ENCODE data around the gene SLC9A3. TPM values are rescaled to one million over a fixed set of nuclear protein-coding genes. Genes with fewer than 3 reads are reported as not detected.

Gene SLC9A3
- total RNA-seq, 4 donors from 2014 or later = 5.9 to 8.2 (median 7.6) TPM

GRCh38 chr5:446066-446882 lies 78.0 kb downstream of the SLC9A3 start:
- no peak for DNase-seq
- no peak overlapping the region for H3K4me3 ChIP-seq (replicated peaks in 1 of 3)
- 87 to 90% methylated on average over 17 to 19 of the region's 19 CpGs for WGBS, 2 donors
- peaks cover 29 to 38% of the 10 kb centered on the region in 2 donors for H3K36me3 ChIP-seq
- TF ChIP-seq POLR2A (IDR thresholded peaks at IDR 0.05) = no peak
- TF ChIP-seq CTCF (IDR thresholded peaks at IDR 0.05) = no peak
- peaks cover 13 to 14% of the 10 kb centered on the region in 2 donors for H3K4me1 ChIP-seq
- intact Hi-C loops (cut with DNase I) = loop anchor here (10.0 kb wide), 1 partner anchor 459 kb away; no protein-coding TSS in a partner anchor
- H3K27me3 ChIP-seq = no peaks in the 10 kb centered on the region
- H3K27ac ChIP-seq = no peak overlapping the region
- H3K9me3 ChIP-seq = no peaks in the 10 kb centered on the region

- H3K9me3 ChIP-seq = no peaks in the 10 kb centered on the region
- no peak for DNase-seq
- 94 to 97% methylated on average over 10 of the region's 10 CpGs for WGBS, 2 donors
These were observed 78.7 kb downstream of the SLC9A3 start for GRCh38 chr5:445591-445990.

GRCh38 chr5:444226-444625 lies 80.0 kb downstream of the SLC9A3 start:
- 78 to 87% methylated on average over 8 of the region's 8 CpGs for WGBS, 2 donors
- peaks cover 13 to 14% of the 10 kb centered on the region in 2 donors for H3K4me1 ChIP-seq
- no peak for TF ChIP-seq CTCF (IDR thresholded peaks at IDR 0.05)
- TF ChIP-seq POLR2A (IDR thresholded peaks at IDR 0.05) = no peak
- H3K27ac ChIP-seq = no peak overlapping the region
- DNase-seq = no peak
- no peaks in the 10 kb centered on the region for H3K9me3 ChIP-seq
- intact Hi-C loops (cut with DNase I) = loop anchor here (10.0 kb wide), 1 partner anchor 461 kb away; no protein-coding TSS in a partner anchor
- peaks cover 21 to 31% of the 10 kb centered on the region in 2 donors for H3K36me3 ChIP-seq
- no peaks in the 10 kb centered on the region for H3K27me3 ChIP-seq
- peak overlapping the region in 1 of 3 donors; percentile 80 for H3K4me3 ChIP-seq (replicated peaks in 1 of 3)

More at GRCh38 chr5:445591-445990, 78.7 kb downstream of the SLC9A3 start:
- Histone ChIP-seq H3K27ac (no peak overlapping the region), H3K36me3 (peaks cover 29 to 38% of the 10 kb centered on the region in 2 donors), H3K4me1 (peaks cover 13 to 14% of the 10 kb centered on the region in 2 donors), H3K27me3 (no peaks in the 10 kb centered on the region), H3K4me3 (replicated peaks in 1 of 3) (no peak overlapping the region)
- intact Hi-C loops (cut with DNase I) = loop anchor here (10.0 kb wide), 1 partner anchor 459 kb away; no protein-coding TSS in a partner anchor
- TF ChIP-seq CTCF (IDR thresholded peaks at IDR 0.05) (no peak), POLR2A (IDR thresholded peaks at IDR 0.05) (no peak)

- intact Hi-C loops (cut with DNase I) = loop anchor here (10.0 kb wide), 1 partner anchor 461 kb away; no protein-coding TSS in a partner anchor
- Histone ChIP-seq H3K9me3 (no peaks in the 10 kb centered on the region), H3K36me3 (peaks cover 14 to 24% of the 10 kb centered on the region in 2 donors), H3K4me1 (peaks cover 13 to 14% of the 10 kb centered on the region in 2 donors), H3K27ac (peak overlapping the region in 1 of 3 donors; percentile 42), H3K27me3 (no peaks in the 10 kb centered on the region), H3K4me3 (replicated peaks in 1 of 3) (peak overlapping the region; percentile 14 to 80 (median 54))
- 11 to 21% methylated on average over 21 to 29 of the region's 62 CpGs for WGBS, 2 donors
- DNase-seq = no peak
- TF ChIP-seq CTCF (IDR thresholded peaks at IDR 0.05) (no peak), POLR2A (IDR thresholded peaks at IDR 0.05) (no peak)
These were observed 80.8 kb downstream of the SLC9A3 start for GRCh38 chr5:443239-444151.
